ENCODE measurements around the gene TM4SF5. TPM values are rescaled to one million over a fixed set of nuclear protein-coding genes. Genes with fewer than 3 reads are reported as not detected.

TM4SF5 gene
- polyA plus RNA-seq, 1 donor from 2014 or later, result not detected

DNA sequence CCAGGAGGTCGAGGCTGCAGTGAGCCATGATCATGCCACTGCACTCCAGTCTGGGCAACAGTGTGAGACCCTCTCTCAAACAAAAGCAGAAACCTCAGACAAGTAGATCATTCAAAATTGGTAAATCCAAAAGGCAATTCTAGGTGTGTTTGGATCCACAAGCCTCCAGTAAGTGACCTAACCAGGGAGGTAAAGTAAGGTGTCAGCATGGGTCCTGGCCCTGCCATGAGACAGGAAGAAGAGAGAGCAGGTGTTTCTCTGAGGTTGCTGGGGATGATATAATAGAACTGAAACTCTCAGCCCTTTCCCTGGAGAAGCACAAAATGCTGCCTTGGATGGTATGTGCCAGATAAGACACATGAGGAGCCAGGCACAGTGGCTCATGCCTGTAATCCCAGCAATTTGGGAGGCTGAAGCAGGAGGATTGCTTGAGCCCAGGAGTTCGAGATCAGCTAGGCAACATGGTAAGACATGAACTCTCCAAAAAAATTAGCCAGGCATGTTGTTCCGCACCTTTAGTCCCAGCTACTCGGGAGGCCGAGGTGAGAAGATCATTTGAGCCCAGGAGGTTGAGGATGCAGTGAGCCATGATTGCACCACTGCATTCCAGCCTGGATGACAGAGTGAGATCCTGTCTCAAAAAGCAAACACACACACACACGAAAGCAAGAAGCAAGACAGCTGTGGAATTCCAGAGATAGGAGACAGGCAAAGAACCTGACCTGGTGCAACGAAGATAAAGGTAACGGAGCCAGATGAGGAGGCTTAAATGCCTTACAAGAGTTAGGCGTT lies 6.5 kb downstream of the TM4SF5 start:
- no peak overlapping the region for H3K4me2 ChIP-seq (ENCODE audit: low read length)
- H3K9me2 ChIP-seq (ENCODE audit: insufficient read depth, low read length), result no peaks in the 10 kb centered on the region
- H3K9ac ChIP-seq (ENCODE audit: low read length), result no peak overlapping the region
- H3K9me3 ChIP-seq (ENCODE audit: low read length), result no peaks in the 10 kb centered on the region
- no peak overlapping the region for H3K4me3 ChIP-seq (ENCODE audit: low read length)
- no peak for TF ChIP-seq EP300 (conservative IDR thresholded peaks at IDR 0.05; ENCODE audit: poor library complexity, severe bottlenecking)
- no peak for TF ChIP-seq SMC3 (conservative IDR thresholded peaks at IDR 0.05; ENCODE audit: poor library complexity)
- TF ChIP-seq EZH2 (IDR thresholded peaks at IDR 0.05; ENCODE audit: borderline replicate concordance, insufficient read depth, low read length, poor library complexity, severe bottlenecking), result no peak
- no peak for TF ChIP-seq RAD21 (conservative IDR thresholded peaks at IDR 0.05)
- TF ChIP-seq, protein P1, sequence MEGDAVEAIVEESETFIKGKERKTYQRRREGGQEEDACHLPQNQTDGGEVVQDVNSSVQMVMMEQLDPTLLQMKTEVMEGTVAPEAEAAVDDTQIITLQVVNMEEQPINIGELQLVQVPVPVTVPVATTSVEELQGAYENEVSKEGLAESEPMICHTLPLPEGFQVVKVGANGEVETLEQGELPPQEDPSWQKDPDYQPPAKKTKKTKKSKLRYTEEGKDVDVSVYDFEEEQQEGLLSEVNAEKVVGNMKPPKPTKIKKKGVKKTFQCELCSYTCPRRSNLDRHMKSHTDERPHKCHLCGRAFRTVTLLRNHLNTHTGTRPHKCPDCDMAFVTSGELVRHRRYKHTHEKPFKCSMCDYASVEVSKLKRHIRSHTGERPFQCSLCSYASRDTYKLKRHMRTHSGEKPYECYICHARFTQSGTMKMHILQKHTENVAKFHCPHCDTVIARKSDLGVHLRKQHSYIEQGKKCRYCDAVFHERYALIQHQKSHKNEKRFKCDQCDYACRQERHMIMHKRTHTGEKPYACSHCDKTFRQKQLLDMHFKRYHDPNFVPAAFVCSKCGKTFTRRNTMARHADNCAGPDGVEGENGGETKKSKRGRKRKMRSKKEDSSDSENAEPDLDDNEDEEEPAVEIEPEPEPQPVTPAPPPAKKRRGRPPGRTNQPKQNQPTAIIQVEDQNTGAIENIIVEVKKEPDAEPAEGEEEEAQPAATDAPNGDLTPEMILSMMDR (IDR thresholded peaks at IDR 0.05; ENCODE audit: poor library complexity, severe bottlenecking), result no peak
- TF ChIP-seq POLR2AphosphoS5 (IDR thresholded peaks at IDR 0.05), result no peak
- TF ChIP-seq MXI1 (conservative IDR thresholded peaks at IDR 0.05; ENCODE audit: poor library complexity, severe bottlenecking), result no peak
- TF ChIP-seq TAF1 (IDR thresholded peaks at IDR 0.05; ENCODE audit: low read depth), result no peak
- TF ChIP-seq, protein P2, sequence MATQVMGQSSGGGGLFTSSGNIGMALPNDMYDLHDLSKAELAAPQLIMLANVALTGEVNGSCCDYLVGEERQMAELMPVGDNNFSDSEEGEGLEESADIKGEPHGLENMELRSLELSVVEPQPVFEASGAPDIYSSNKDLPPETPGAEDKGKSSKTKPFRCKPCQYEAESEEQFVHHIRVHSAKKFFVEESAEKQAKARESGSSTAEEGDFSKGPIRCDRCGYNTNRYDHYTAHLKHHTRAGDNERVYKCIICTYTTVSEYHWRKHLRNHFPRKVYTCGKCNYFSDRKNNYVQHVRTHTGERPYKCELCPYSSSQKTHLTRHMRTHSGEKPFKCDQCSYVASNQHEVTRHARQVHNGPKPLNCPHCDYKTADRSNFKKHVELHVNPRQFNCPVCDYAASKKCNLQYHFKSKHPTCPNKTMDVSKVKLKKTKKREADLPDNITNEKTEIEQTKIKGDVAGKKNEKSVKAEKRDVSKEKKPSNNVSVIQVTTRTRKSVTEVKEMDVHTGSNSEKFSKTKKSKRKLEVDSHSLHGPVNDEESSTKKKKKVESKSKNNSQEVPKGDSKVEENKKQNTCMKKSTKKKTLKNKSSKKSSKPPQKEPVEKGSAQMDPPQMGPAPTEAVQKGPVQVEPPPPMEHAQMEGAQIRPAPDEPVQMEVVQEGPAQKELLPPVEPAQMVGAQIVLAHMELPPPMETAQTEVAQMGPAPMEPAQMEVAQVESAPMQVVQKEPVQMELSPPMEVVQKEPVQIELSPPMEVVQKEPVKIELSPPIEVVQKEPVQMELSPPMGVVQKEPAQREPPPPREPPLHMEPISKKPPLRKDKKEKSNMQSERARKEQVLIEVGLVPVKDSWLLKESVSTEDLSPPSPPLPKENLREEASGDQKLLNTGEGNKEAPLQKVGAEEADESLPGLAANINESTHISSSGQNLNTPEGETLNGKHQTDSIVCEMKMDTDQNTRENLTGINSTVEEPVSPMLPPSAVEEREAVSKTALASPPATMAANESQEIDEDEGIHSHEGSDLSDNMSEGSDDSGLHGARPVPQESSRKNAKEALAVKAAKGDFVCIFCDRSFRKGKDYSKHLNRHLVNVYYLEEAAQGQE (IDR thresholded peaks at IDR 0.05; ENCODE audit: borderline replicate concordance), result no peak
- H3K79me2 ChIP-seq (replicated peaks; ENCODE audit: insufficient read depth, low read length), result no peaks in the 10 kb centered on the region
- no peaks in the 10 kb centered on the region for H4K20me1 ChIP-seq (ENCODE audit: insufficient read depth)
- H3F3A ChIP-seq (ENCODE audit: insufficient read depth, low read length, poor library complexity, severe bottlenecking), result no peaks in the 10 kb centered on the region
- no peak overlapping the region for H2AFZ ChIP-seq (ENCODE audit: low read depth, low read length)
- H3K27me3 ChIP-seq (ENCODE audit: insufficient read depth, low read depth, low read length), result no peaks in the 10 kb centered on the region
- no peaks in the 10 kb centered on the region for H3K36me3 ChIP-seq (ENCODE audit: insufficient read depth, low read length)
- no peak overlapping the region for H3K27ac ChIP-seq (ENCODE audit: low read length)

DNA sequence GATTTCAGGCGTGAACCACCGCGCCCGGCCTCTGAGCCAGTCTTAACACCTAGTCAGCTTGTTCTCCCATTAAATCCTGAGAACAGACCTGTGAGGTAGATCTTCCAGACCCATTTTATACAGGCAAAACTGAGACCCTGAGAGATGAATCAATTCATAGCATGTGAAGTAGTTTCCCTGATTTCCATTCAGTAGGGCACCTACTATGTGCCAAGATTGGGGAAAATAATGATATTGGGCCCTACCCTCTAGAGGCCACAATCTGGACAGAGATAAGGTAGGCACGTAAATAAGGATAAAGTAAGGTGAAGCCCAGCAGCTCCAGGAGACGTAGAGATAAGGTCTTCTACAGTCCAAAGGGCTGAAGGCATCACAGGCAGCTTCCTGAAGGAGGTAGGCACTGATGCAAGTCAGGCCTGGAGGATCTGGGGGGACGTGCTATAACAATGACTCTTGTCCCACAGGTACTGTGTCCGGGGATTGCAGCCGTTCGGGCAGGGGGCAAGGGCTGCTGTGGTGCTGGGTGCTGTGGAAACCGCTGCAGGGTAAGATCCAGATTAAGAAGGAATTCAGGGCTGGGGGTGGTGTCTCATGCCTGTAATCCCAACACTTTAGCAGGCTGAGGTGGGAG lies 8.8 kb downstream of the TM4SF5 start:
- TF ChIP-seq MXI1 (conservative IDR thresholded peaks at IDR 0.05; ENCODE audit: poor library complexity, severe bottlenecking) (no peak), RAD21 (conservative IDR thresholded peaks at IDR 0.05) (no peak)
- Histone ChIP-seq H4K20me1 (ENCODE audit: insufficient read depth) (no peaks in the 10 kb centered on the region), H3K79me2 (replicated peaks; ENCODE audit: insufficient read depth, low read length) (no peaks in the 10 kb centered on the region), H3K4me2 (ENCODE audit: low read length) (no peak overlapping the region), H3K4me3 (ENCODE audit: low read length) (no peak overlapping the region), H3K9ac (ENCODE audit: low read length) (no peak overlapping the region), H3K27ac (ENCODE audit: low read length) (no peak overlapping the region), H3K36me3 (ENCODE audit: insufficient read depth, low read length) (no peaks in the 10 kb centered on the region), H3K9me2 (ENCODE audit: insufficient read depth, low read length) (no peaks in the 10 kb centered on the region), H3K27me3 (ENCODE audit: insufficient read depth, low read depth, low read length) (no peaks in the 10 kb centered on the region), H2AFZ (ENCODE audit: low read depth, low read length) (no peak overlapping the region), H3K9me3 (ENCODE audit: low read length) (no peaks in the 10 kb centered on the region), H3F3A (ENCODE audit: insufficient read depth, low read length, poor library complexity, severe bottlenecking) (no peaks in the 10 kb centered on the region)
